OCI-LY3 (cell line): Measurements from ENCODE around the gene MYOCOS.

ENCODE experiments used
- CTCF ChIP-seq: fragments of 200-600, 300-600 bp; sonication (generic); IDR thresholded peaks from 2 replicates; pipeline ENCODE4 v1.5.1; 2014; ENCODE audit warnings: antibody characterized with exemption, low read length, low read depth
- EZH2phosphoT487 ChIP-seq: fragments of 200-600 bp; shearing (Covaris generic); IDR thresholded peaks from 2 replicates; pipeline ENCODE4 v1.6.1; 2018; ENCODE audit warnings: antibody characterized with exemption, mixed run types, low read depth

- TF ChIP-seq CTCF: no peak
- no peak for TF ChIP-seq EZH2phosphoT487
Measured at GRCh38 chr1:171606402-171606941, 15.6 kb upstream of the MYOCOS start.
